SIG-M5 (cell line): ENCODE data around the gene NEUROD1.

ENCODE experiments used
- DNase-seq: peaks from one replicate; lab custom pipeline; 2025; lab: John Stamatoyannopoulos, UW

NEUROD1 gene

GRCh38 chr2:181680937-181681811, 857 bp upstream of the NEUROD1 start:
- DNase-seq, result no peak

GRCh38 chr2:181679544-181679979, 755 bp downstream of the NEUROD1 start:
- DNase-seq, result no peak

GRCh38 chr2:181678861-181679543, 1.3 kb downstream of the NEUROD1 start:
- no peak for DNase-seq

- no peak for DNase-seq
Measured at GRCh38 chr2:181677912-181678586, 2.3 kb downstream of the NEUROD1 start.

- no peak for DNase-seq
Measured at GRCh38 chr2:181675254-181675653, 5.1 kb downstream of the NEUROD1 start.

GRCh38 chr2:181674461-181674860, 5.9 kb downstream of the NEUROD1 start:
- no peak for DNase-seq

- no peak for DNase-seq
Measured at GRCh38 chr2:181673173-181673572, 7.1 kb downstream of the NEUROD1 start.

- no peak for DNase-seq
Measured at GRCh38 chr2:181672255-181673008, 7.9 kb downstream of the NEUROD1 start.

GRCh38 chr2:181670632-181671031, 9.7 kb downstream of the NEUROD1 start:
- no peak for DNase-seq

GRCh38 chr2:181667234-181667633, 13.1 kb downstream of the NEUROD1 start:
- DNase-seq, result no peak

GRCh38 chr2:181662287-181662686, 18.0 kb downstream of the NEUROD1 start:
- DNase-seq, result no peak

GRCh38 chr2:181660181-181660580, 20.1 kb downstream of the NEUROD1 start:
- DNase-seq, result no peak

- DNase-seq, result no peak
Measured at GRCh38 chr2:181658444-181658843, 21.9 kb downstream of the NEUROD1 start.

- no peak for DNase-seq
Measured at GRCh38 chr2:181657379-181657778, 22.9 kb downstream of the NEUROD1 start.

- DNase-seq, result no peak
Measured at GRCh38 chr2:181656450-181657291, 23.6 kb downstream of the NEUROD1 start, which contains the start of gene CERKL. Gene CERKL (minus strand): TSS chr2:181657105. CDS start chr2:181657006, 99 bp downstream.

- DNase-seq, result no peak
Measured at GRCh38 chr2:181655519-181655918, 24.8 kb downstream of the NEUROD1 start.

GRCh38 chr2:181649436-181649979, 30.8 kb downstream of the NEUROD1 start:
- no peak for DNase-seq

GRCh38 chr2:181648478-181649155, 31.7 kb downstream of the NEUROD1 start:
- DNase-seq, result no peak

- DNase-seq, result no peak
Measured at GRCh38 chr2:181646415-181646987, 33.8 kb downstream of the NEUROD1 start.

GRCh38 chr2:181643151-181643550, 37.2 kb downstream of the NEUROD1 start:
- no peak for DNase-seq
